CMK (cell line): ENCODE measurements around the gene EXOC6B.

Experiments
- DNase-seq: peaks from one replicate; pipeline ENCODE4 v3.0.0-alpha.2; 2010; ENCODE audit warnings: low read depth

EXOC6B gene

DNA sequence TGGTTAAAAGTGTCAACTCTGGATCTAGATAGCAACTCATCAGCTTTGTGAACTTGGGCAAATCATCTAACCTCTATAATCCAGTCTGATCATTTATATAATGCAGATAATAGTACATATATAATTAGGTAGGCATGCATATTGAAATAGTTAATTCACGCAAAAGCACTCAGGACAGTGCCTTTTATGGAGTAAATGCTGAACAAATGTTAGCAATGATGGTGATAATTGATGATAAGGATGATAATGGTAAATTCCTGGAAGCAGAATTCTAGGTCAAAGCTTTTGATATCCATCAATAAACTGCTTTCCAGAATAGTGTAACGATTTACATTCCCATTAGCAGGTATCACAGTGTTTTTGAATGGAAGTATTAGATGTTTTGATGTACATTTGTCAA is 618.5 kb downstream of the EXOC6B start:
- no peak for DNase-seq

- no peak for DNase-seq
These were observed 620.3 kb downstream of the EXOC6B start for GRCh38 chr2:72205504-72205881.

- DNase-seq, result no peak
These were observed 620.9 kb downstream of the EXOC6B start for GRCh38 chr2:72204786-72205503.

DNA sequence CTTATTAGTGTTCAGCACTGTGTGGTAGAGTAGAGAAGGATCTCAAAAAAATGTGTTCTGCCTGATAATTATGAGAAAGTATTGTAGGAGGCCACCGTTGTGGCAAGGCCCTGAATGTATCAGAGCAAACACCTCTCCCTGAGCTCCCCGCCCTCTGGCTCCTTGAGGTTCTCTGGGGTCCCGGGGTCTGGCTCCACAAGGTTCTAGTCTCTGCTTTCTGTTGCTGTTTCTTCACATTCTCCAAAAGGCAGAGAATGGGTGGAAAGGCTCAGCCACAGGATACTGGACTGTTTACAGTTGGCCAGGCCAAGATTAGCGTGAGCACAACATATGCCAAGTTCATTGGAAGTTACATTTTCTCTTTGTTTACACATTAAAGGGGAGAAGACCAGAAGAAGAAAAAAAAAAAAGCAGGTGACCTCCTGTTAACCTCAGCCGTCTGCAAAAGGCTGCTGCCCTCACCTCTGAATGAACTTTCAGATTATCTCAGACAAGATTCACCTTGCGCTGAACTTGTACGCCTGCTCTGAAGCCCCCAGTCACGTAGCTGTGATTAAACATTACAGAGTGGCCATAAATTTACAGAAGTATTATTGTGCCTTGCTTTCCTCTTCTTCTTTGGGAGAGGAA is 621.6 kb downstream of the EXOC6B start:
- DNase-seq, result no peak

GRCh38 chr2:72198532-72199241 is 627.1 kb downstream of the EXOC6B start:
- no peak for DNase-seq

DNA sequence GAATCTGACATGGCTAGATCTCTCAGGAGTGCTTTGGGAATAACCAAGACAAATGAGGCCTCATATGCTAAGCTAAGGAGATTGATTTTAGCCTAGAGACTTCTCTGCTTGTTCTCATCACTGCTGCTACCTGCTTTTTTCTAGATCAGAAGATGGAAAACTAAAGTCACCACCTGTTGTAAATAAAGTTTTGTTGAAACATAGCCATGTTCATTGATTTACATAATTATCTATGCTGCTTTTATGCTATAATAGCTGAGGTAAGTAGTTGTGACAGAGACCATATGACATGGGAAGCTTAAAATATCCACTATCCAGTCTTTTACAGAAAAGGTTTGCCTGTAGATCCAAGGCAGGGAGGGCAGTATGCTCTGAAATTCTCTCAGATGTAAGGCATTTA is 632.1 kb downstream of the EXOC6B start:
- no peak for DNase-seq

- no peak for DNase-seq
These were observed 634.4 kb downstream of the EXOC6B start for GRCh38 chr2:72191441-72191840.

GRCh38 chr2:72185206-72185605 is 640.6 kb downstream of the EXOC6B start:
- DNase-seq, result no peak

DNA sequence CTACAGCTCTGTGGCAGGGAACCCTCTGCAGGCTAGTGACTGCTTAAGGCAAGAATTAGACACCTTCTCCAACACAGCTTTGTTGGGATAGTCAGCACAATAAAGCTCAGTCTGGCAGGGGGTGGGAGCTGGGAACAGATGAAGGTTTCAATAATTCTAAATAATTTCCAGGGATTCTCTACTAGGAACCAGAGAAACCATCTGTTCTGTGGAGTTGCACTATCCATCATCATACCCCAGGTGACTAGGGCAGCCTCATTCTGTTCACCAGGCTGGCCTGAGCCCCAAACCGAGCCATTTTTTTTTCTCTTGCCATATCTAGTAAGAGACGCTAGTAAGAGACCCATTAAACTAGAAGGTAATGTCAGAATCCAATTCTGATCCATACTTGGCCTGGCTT is 642.4 kb downstream of the EXOC6B start:
- DNase-seq, result no peak

- no peak for DNase-seq
These were observed 642.8 kb downstream of the EXOC6B start for GRCh38 chr2:72183016-72183415.

GRCh38 chr2:72182547-72182946 is 643.3 kb downstream of the EXOC6B start:
- no peak for DNase-seq

- DNase-seq, result no peak
These were observed 644.2 kb downstream of the EXOC6B start for GRCh38 chr2:72181616-72182015.

DNA sequence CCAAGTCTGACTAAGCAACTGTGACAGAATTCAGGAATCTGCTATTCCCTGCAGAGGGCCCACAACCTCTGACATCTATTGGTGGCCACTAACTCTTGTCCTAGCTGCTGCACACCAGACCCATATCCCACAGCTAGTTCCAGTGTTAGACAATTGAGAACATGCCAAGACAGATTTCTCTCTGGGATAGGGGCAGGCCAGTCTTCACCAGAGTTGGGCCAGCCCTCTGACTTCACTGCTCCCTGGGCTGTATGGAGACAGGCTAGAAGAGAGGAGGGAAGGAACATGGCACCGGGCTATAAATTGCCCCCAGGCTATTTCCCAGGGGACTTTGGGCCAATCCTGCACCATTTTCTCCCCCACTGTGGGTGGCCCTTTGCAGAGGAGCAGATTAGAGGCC is 645.5 kb downstream of the EXOC6B start:
- no peak for DNase-seq

DNA sequence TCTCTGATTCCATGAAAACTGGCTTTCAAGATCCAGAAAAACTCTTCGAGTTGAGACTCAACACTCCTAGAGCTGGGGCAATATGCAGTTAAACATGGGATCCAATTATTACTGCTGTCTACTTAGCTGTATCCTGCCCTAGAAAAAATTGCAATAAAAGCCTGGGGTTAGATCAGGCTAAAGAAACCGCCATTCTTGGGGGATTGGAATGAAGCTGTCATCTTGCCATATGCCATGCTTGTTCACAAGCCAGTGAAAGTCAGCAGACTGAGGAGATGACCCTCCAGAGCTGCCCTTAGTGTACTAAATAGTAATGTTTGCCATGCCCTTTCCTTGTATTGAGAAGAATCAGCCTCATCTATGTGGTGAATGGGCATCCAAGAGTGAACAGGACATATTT is 647.3 kb downstream of the EXOC6B start:
- DNase-seq, result no peak

GRCh38 chr2:72176281-72176680 is 649.6 kb downstream of the EXOC6B start:
- no peak for DNase-seq

DNA sequence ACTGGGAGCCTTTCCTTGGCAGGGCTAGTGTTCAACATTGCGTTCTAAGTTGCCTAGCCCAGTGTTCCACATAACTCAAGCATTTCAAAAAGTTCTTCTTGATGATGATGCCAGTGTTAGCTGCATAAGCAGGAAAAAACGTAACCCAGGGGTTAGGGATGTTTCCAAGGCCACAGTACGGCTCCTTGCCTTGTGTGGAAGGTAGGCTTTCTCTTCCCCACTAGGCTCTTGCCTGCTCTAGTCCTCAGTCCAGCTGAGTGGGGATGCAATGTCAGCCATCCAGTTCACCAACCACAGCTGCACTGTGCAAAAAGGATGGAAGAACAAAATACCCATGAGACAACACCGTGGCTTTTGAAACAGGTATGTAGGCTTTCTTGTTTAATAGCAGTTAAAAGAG is 650.2 kb downstream of the EXOC6B start:
- DNase-seq, result no peak

GRCh38 chr2:72173640-72174321 is 652.1 kb downstream of the EXOC6B start:
- no peak for DNase-seq

DNA sequence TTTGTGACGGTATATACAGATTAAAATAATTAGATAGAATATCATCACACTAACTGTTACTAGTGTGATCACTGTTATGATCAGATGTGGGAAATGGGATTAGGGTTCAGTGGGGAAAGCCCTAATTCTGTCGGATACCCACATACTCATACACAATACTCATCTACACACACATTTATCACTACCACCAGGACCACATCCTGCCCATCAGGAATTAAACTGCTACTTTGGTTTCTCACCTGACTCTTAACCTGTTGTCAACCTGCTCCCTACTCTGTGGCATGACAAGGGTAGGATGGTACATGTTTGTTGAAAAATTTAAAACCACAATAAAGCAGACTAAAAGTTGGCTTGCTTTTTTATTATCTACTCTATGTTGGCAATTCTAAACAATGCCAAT is 653.4 kb downstream of the EXOC6B start:
- no peak for DNase-seq

DNA sequence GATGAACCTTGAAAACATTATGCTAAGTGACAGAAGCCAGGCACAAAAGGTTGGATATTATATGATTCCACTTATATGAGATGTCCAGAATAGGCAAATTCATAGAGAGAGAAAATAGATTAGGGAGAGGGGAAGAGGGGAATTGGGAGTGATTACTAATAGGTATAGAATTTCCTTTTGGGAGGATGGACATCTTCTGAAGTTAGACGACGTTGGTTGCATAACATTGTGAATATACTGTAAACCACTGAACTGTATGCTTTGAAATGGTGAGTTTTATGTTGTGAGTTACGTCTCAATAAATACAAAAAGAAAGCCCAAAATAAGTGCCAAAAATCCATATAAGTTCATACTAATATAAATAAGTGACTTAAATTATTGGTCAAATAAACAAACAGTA is 659.6 kb downstream of the EXOC6B start:
- no peak for DNase-seq

GRCh38 chr2:72165792-72166191 is 660.0 kb downstream of the EXOC6B start:
- no peak for DNase-seq

GRCh38 chr2:72162574-72162973 is 663.3 kb downstream of the EXOC6B start:
- no peak for DNase-seq

DNA sequence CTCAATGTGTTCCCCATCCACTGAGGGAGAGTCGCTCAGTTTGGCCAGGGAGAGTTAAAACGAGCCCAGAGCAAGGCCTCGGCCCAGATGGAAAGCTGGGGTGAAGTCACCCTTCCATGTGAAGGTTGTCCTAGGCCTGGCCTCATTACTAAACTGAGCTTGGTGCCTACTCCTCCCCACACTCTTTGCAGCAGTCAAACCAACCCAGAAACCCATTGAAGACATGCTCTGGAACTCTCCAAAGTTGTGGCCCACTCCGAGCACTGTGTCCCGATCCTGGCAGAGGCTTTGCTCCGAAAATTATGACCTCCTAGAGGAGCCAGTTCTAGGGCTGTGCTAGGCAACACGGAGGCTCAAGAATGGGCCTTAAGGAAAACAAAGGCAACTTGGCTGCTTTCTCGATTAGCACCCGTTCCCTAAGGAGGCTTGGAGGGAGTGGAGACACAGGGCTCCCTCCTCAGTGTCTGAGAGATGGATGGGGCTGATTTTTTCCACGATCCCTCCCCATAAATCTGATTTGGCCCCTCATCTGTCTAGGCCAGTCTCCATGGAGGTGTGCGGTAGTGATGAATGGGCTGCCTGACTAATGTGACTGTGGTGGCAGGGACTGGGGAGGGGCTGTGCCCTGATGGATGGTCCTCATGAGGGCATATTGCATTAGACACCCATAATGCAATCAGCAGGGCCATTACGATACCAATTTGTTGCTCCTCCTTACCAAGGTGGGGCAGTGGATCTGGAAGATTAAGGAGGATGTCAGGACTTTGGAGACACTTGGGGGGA is 666.4 kb downstream of the EXOC6B start:
- DNase-seq, result no peak
